ACC112 (cell line): Measurements from ENCODE around the gene COQ2.
"Not testable (repeated sequence)": the region's sequence is repeated elsewhere in the genome, so short reads cannot be mapped to it uniquely, and the experiment has no call there.

Source experiments
- H2AFZ ChIP-seq: fragments of 200-600 bp; sonication (generic); one replicate; pipeline ENCODE4 v1.6.0; 2017; ENCODE audit warnings: antibody characterized with exemption, low read length; ENCODE audit not compliant: unreplicated experiment
- H3K27ac ChIP-seq: fragments of 200-600 bp; sonication (generic); 2 replicates; pipeline ENCODE4 v1.5.1; 2014; ENCODE audit warnings: low read depth, mild to moderate bottlenecking, antibody characterized with exemption, low read length, moderate library complexity
- H3K27me3 ChIP-seq: fragments of 200-600 bp; sonication (generic); 2 replicates; pipeline ENCODE4 v1.6.1; 2014; ENCODE audit warnings: mild to moderate bottlenecking, antibody characterized with exemption, low read length, moderate library complexity, mixed read lengths; ENCODE audit not compliant: insufficient read depth
- H3K36me3 ChIP-seq: fragments of 200-600 bp; sonication (generic); 2 replicates; pipeline ENCODE4 v1.6.1; 2016; ENCODE audit warnings: mild to moderate bottlenecking, antibody characterized with exemption, low read length, moderate library complexity, mixed read lengths; ENCODE audit not compliant: insufficient read depth
- H3K4me1 ChIP-seq: fragments of 200-600 bp; sonication (generic); one replicate; pipeline ENCODE4 v1.6.1; 2016; ENCODE audit warnings: low read length, mixed read lengths; ENCODE audit not compliant: insufficient read depth, unreplicated experiment, control insufficient read depth
- H3K4me3 ChIP-seq: fragments of 200-600 bp; sonication (generic); 2 replicates; pipeline ENCODE4 v1.5.1; 2014; ENCODE audit warnings: mild to moderate bottlenecking, low read depth, low read length
- H3K79me2 ChIP-seq: fragments of 200-600 bp; sonication (generic); one replicate; pipeline ENCODE4 v1.6.0; 2016; ENCODE audit warnings: low read length; ENCODE audit not compliant: control insufficient read depth, unreplicated experiment, insufficient read depth

The COQ2 gene

GRCh38 chr4:83283181-83283580 is 1.4 kb downstream of the COQ2 start:
- Histone ChIP-seq H2AFZ (no peak overlapping the region), H3K36me3 (peaks cover 3% of the 10 kb centered on the region; the same call in 1 of the 2 replicates), H3K4me3 (peak overlapping the region; percentile 82), H3K27me3 (no peaks in the 10 kb centered on the region), H3K79me2 (peaks cover 26% of the 10 kb centered on the region), H3K27ac (no peak overlapping the region), H3K4me1 (peaks cover 28% of the 10 kb centered on the region)

DNA sequence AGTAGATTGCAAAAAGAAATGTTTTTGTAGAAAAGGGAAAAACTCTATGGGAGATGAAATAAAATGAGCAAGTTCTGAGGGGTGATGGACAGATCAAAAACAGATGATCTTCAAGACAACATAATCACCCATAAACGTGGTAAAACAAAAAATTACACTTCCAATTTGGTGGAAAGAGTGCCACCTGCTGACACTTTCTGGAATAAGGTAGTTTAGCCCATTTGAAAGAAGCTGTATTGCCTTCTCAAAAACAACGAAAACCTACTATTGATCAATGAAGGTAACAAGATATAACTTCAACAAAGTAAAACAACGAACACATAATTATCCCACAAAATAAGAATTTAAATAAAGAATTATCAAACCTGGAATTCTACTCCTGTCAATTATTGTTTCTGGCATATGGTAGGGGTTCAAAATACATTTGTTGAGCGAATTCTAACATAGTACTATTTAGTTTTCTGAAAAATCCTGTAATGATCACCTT is 2.5 kb downstream of the COQ2 start:
- peaks cover 28% of the 10 kb centered on the region for H3K4me1 ChIP-seq
- H3K36me3 ChIP-seq: peaks cover 3% of the 10 kb centered on the region; the same call in 1 of the 2 replicates
- H3K79me2 ChIP-seq: peaks cover 26% of the 10 kb centered on the region
- H2AFZ ChIP-seq: no peak overlapping the region
- H3K27ac ChIP-seq: no peak overlapping the region
- H3K4me3 ChIP-seq: peak overlapping the region; percentile 22
- no peaks in the 10 kb centered on the region for H3K27me3 ChIP-seq

DNA sequence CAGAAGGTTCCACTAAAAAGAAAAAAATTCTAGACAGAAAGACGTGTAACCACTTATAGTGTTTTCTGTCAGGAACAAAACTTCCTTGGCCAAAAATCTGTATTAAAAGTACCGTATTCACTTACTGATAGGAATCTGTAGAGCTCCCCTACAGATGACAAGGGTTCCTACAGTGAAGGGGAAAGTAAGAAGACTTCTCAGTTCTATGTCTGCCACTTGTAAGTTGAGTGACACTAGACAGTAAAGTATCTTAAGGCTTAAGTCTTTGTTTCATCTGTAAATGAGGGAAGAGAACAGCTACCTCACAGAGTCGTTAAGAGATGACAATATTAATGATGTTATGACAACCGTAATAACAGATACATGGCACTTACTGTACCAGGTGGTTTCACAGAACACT is 3.3 kb downstream of the COQ2 start:
- no peaks in the 10 kb centered on the region for H3K27me3 ChIP-seq
- no peak overlapping the region for H3K27ac ChIP-seq
- no peak overlapping the region for H2AFZ ChIP-seq
- H3K36me3 ChIP-seq: peaks cover 3% of the 10 kb centered on the region; the same call in 1 of the 2 replicates
- H3K4me3 ChIP-seq: peak overlapping the region; percentile 22
- peaks cover 26% of the 10 kb centered on the region for H3K79me2 ChIP-seq
- H3K4me1 ChIP-seq: peaks cover 28% of the 10 kb centered on the region

DNA sequence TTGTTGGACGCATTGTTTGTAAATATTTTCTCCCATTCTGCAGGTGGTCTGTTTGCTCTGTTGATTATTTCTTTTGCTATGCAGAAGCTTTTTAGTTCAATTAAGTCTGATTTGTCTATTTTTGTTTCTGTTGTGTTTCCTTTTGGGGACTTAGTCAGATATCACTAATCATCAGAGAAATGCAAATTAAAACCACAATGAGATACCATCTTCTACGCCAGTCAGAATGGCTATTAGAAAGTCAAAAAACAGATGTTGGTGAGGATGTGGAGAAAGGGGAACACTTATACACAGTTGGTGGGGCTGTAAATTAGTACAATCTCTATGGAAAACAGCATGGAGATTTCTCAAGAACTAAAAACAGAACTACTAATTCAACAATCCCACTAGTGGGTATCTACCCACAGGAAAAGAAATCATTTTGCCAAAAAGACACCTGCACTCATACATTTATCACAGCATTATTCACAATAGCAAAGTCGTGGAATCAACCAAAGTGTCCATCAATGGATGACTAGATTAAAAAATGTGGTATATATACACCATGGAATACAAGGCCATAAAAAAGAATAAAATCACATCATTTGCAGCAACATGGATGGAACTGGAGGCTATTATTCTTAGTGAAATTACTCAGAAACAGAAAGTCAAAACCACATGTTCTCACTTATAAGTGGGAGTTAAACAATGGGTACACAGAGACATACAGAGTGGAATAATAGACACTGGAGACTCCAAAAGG is 8.1 kb downstream of the COQ2 start:
- Histone ChIP-seq H3K4me1 (peaks cover 6% of the 10 kb centered on the region), H3K36me3 (peaks cover 12% of the 10 kb centered on the region), H3K27me3 (no peaks in the 10 kb centered on the region), H3K79me2 (peaks cover 6% of the 10 kb centered on the region), H3K4me3 (no peak overlapping the region), H3K27ac (no peak overlapping the region), H2AFZ (no peak overlapping the region)

DNA sequence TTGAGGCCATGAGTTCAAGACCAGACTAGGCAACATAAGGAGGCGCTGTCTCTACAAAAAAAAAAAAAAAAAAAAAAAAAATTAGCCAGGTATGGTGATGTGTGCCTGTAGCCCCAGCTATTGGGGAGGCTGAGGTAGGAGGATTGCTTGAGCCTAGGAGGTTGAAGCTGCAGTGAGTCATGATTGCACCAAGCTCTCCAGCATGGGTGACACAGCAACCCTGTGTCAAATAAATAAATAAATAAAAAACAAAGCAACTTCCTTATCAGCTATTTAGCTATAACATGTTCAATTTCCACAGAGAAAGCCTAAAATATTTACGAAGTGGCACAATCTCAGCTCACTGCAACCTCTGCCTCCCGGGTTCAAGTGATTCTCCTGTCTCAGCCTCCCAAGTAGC is 10.7 kb downstream of the COQ2 start:
- not testable (repeated sequence) for H3K27ac ChIP-seq, H3K4me3 ChIP-seq, H2AFZ ChIP-seq, H3K27me3 ChIP-seq, H3K79me2 ChIP-seq
- Histone ChIP-seq H3K36me3 (peaks cover 12% of the 10 kb centered on the region), H3K4me1 (peaks cover 11% of the 10 kb centered on the region)

- Histone ChIP-seq H2AFZ (no peak overlapping the region), H3K36me3 (peaks cover 9% of the 10 kb centered on the region), H3K27ac (no peak overlapping the region), H3K4me3 (no peak overlapping the region), H3K79me2 (no peaks in the 10 kb centered on the region), H3K4me1 (peaks cover 21% of the 10 kb centered on the region), H3K27me3 (no peaks in the 10 kb centered on the region)
Measured at GRCh38 chr4:83272900-83273299, 11.7 kb downstream of the COQ2 start.

GRCh38 chr4:83269256-83269655 is 15.3 kb downstream of the COQ2 start:
- no peak overlapping the region for H3K4me3 ChIP-seq
- peaks cover 37% of the 10 kb centered on the region for H3K4me1 ChIP-seq
- H3K27ac ChIP-seq: peak overlapping the region; percentile 15; the same call in 1 of the 2 replicates
- peaks cover 9% of the 10 kb centered on the region for H3K36me3 ChIP-seq
- no peak overlapping the region for H2AFZ ChIP-seq
- no peaks in the 10 kb centered on the region for H3K27me3 ChIP-seq
- H3K79me2 ChIP-seq: no peaks in the 10 kb centered on the region

- Histone ChIP-seq H3K27ac (peak overlapping the region; percentile 71), H3K27me3 (no peaks in the 10 kb centered on the region), H3K4me1 (peaks cover 37% of the 10 kb centered on the region), H3K79me2 (no peaks in the 10 kb centered on the region), H2AFZ (no peak overlapping the region), H3K4me3 (peak overlapping the region; percentile 5; the same call in 1 of the 2 replicates), H3K36me3 (peaks cover 9% of the 10 kb centered on the region)
Measured at GRCh38 chr4:83268491-83268890, 16.1 kb downstream of the COQ2 start.

- peaks cover 37% of the 10 kb centered on the region for H3K4me1 ChIP-seq
- peaks cover 9% of the 10 kb centered on the region for H3K36me3 ChIP-seq
- H3K27ac ChIP-seq: peak overlapping the region; percentile 71
- no peaks in the 10 kb centered on the region for H3K79me2 ChIP-seq
- no peak overlapping the region for H2AFZ ChIP-seq
- no peaks in the 10 kb centered on the region for H3K27me3 ChIP-seq
- H3K4me3 ChIP-seq: peak overlapping the region; percentile 5; the same call in 1 of the 2 replicates
Measured at GRCh38 chr4:83267830-83268475, 16.6 kb downstream of the COQ2 start.

DNA sequence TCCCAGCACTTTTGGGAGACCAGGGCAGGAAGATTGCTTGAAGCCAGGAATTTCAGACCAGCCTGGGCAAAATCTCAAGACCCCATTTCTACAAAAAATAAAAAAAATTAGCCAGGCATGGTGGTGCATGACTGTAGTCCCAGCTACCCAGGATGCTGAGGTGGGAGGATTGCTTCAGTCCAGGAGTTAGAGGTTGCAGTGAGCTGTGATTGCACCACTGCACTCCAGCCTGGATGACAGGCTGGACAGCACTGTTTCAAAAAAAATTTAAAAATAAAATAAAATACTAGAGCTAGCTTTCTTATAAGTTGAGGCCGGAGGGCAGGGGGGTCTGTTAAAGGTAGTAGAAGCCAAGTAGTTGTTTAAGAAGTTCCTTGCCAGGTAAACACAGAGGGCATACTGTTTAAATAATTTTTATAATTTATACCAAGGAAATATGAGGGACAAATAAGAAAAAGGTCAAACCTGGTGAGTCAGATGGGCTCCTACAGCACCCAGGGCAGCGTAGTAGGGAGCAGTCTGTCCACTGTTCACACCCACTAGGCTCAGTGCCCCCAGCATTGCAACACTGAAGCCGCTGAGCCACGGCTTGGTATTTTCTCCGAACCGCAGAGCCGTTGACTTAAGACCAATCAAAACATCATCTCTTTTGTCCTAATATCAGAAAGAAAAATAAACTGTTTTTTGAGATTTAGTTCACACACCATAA is 17.3 kb downstream of the COQ2 start:
- H2AFZ ChIP-seq: no peak overlapping the region
- no peaks in the 10 kb centered on the region for H3K27me3 ChIP-seq
- H3K4me1 ChIP-seq: peaks cover 37% of the 10 kb centered on the region
- peak overlapping the region; percentile 71 for H3K27ac ChIP-seq
- no peaks in the 10 kb centered on the region for H3K79me2 ChIP-seq
- H3K36me3 ChIP-seq: 0 out of 2 replicates have a peak, but pooled peaks cover 4% of the 10 kb centered on the region
- H3K4me3 ChIP-seq: peak overlapping the region; percentile 5; the same call in 1 of the 2 replicates
